ENCODE results near the gene DGKH. TPM values are rescaled to one million over a fixed set of nuclear protein-coding genes. Genes with fewer than 3 reads are reported as not detected.
"Not testable (repeated sequence)": the region's sequence is repeated elsewhere in the genome, so short reads cannot be mapped to it uniquely, and the experiment has no call there.

The DGKH gene
- total RNA-seq, 1 donor, result 3.9 TPM

GRCh38 chr13:42141052-42141451 lies 92.6 kb downstream of the DGKH start:
- H3K4me1 ChIP-seq (ENCODE audit: insufficient read depth, low read length); H3K4me3 ChIP-seq (ENCODE audit: low read length); H3K9me3 ChIP-seq (ENCODE audit: low read depth, low read length); H3K27me3 ChIP-seq (ENCODE audit: insufficient read depth, low read length): not testable (repeated sequence)

- no peak overlapping the region for H3K4me3 ChIP-seq (ENCODE audit: low read length)
- H3K4me1 ChIP-seq (ENCODE audit: insufficient read depth, low read length), result no peaks in the 10 kb centered on the region
- no peaks in the 10 kb centered on the region for H3K9me3 ChIP-seq (ENCODE audit: low read depth, low read length)
- no peaks in the 10 kb centered on the region for H3K27me3 ChIP-seq (ENCODE audit: insufficient read depth, low read length)
Observed at GRCh38 chr13:42146359-42146758, 97.9 kb downstream of the DGKH start.

- no peaks in the 10 kb centered on the region for H3K9me3 ChIP-seq (ENCODE audit: low read depth, low read length)
- H3K4me1 ChIP-seq (ENCODE audit: insufficient read depth, low read length), result no peaks in the 10 kb centered on the region
- H3K27me3 ChIP-seq (ENCODE audit: insufficient read depth, low read length), result no peaks in the 10 kb centered on the region
- H3K4me3 ChIP-seq (ENCODE audit: low read length), result no peak overlapping the region
Observed at GRCh38 chr13:42148538-42148937, 100.1 kb downstream of the DGKH start.

- Histone ChIP-seq H3K9me3 (ENCODE audit: low read depth, low read length) (no peaks in the 10 kb centered on the region), H3K4me3 (ENCODE audit: low read length) (no peak overlapping the region), H3K27me3 (ENCODE audit: insufficient read depth, low read length) (no peaks in the 10 kb centered on the region), H3K4me1 (ENCODE audit: insufficient read depth, low read length) (no peaks in the 10 kb centered on the region)
Observed at GRCh38 chr13:42149136-42149535, 100.7 kb downstream of the DGKH start.

GRCh38 chr13:42151781-42152180 lies 103.3 kb downstream of the DGKH start:
- Histone ChIP-seq H3K9me3 (ENCODE audit: low read depth, low read length) (no peaks in the 10 kb centered on the region), H3K4me3 (ENCODE audit: low read length) (no peak overlapping the region), H3K27me3 (ENCODE audit: insufficient read depth, low read length) (no peaks in the 10 kb centered on the region), H3K4me1 (ENCODE audit: insufficient read depth, low read length) (no peaks in the 10 kb centered on the region)

GRCh38 chr13:42152495-42152894 lies 104.0 kb downstream of the DGKH start:
- H3K27me3 ChIP-seq (ENCODE audit: insufficient read depth, low read length), result no peaks in the 10 kb centered on the region
- H3K9me3 ChIP-seq (ENCODE audit: low read depth, low read length), result no peaks in the 10 kb centered on the region
- no peaks in the 10 kb centered on the region for H3K4me1 ChIP-seq (ENCODE audit: insufficient read depth, low read length)
- H3K4me3 ChIP-seq (ENCODE audit: low read length), result no peak overlapping the region

- Histone ChIP-seq H3K4me1 (ENCODE audit: insufficient read depth, low read length) (no peaks in the 10 kb centered on the region), H3K4me3 (ENCODE audit: low read length) (no peak overlapping the region), H3K27me3 (ENCODE audit: insufficient read depth, low read length) (no peaks in the 10 kb centered on the region), H3K9me3 (ENCODE audit: low read depth, low read length) (no peaks in the 10 kb centered on the region)
Observed at GRCh38 chr13:42153199-42154113, 105.0 kb downstream of the DGKH start.

- H3K9me3 ChIP-seq (ENCODE audit: low read depth, low read length), result no peaks in the 10 kb centered on the region
- H3K27me3 ChIP-seq (ENCODE audit: insufficient read depth, low read length), result no peaks in the 10 kb centered on the region
- H3K4me3 ChIP-seq (ENCODE audit: low read length), result no peak overlapping the region
- no peaks in the 10 kb centered on the region for H3K4me1 ChIP-seq (ENCODE audit: insufficient read depth, low read length)
Observed at GRCh38 chr13:42155251-42155650, 106.8 kb downstream of the DGKH start.

GRCh38 chr13:42163338-42163737 lies 114.9 kb downstream of the DGKH start:
- not testable (repeated sequence) for H3K4me3 ChIP-seq (ENCODE audit: low read length); H3K4me1 ChIP-seq (ENCODE audit: insufficient read depth, low read length); H3K27me3 ChIP-seq (ENCODE audit: insufficient read depth, low read length); H3K9me3 ChIP-seq (ENCODE audit: low read depth, low read length)

GRCh38 chr13:42163910-42164309 lies 115.5 kb downstream of the DGKH start:
- not testable (repeated sequence) for H3K4me1 ChIP-seq (ENCODE audit: insufficient read depth, low read length); H3K27me3 ChIP-seq (ENCODE audit: insufficient read depth, low read length); H3K4me3 ChIP-seq (ENCODE audit: low read length); H3K9me3 ChIP-seq (ENCODE audit: low read depth, low read length)

- Histone ChIP-seq H3K9me3 (ENCODE audit: low read depth, low read length) (no peaks in the 10 kb centered on the region), H3K4me3 (ENCODE audit: low read length) (no peak overlapping the region)
Observed at GRCh38 chr13:42164557-42165125, 116.2 kb downstream of the DGKH start.

GRCh38 chr13:42168496-42168895 lies 120.0 kb downstream of the DGKH start:
- H3K9me3 ChIP-seq (ENCODE audit: low read depth, low read length), result no peaks in the 10 kb centered on the region
- H3K27me3 ChIP-seq (ENCODE audit: insufficient read depth, low read length), result no peaks in the 10 kb centered on the region
- no peak overlapping the region for H3K4me3 ChIP-seq (ENCODE audit: low read length)
- no peaks in the 10 kb centered on the region for H3K4me1 ChIP-seq (ENCODE audit: insufficient read depth, low read length)

More at GRCh38 chr13:42164557-42165125, 116.2 kb downstream of the DGKH start:
- Histone ChIP-seq H3K27me3 (ENCODE audit: insufficient read depth, low read length) (no peaks in the 10 kb centered on the region), H3K4me1 (ENCODE audit: insufficient read depth, low read length) (no peaks in the 10 kb centered on the region)

- no peaks in the 10 kb centered on the region for H3K9me3 ChIP-seq (ENCODE audit: low read depth, low read length)
- H3K4me1 ChIP-seq (ENCODE audit: insufficient read depth, low read length), result no peaks in the 10 kb centered on the region
- no peaks in the 10 kb centered on the region for H3K27me3 ChIP-seq (ENCODE audit: insufficient read depth, low read length)
- H3K4me3 ChIP-seq (ENCODE audit: low read length), result no peak overlapping the region
Observed at GRCh38 chr13:42170029-42170428, 121.6 kb downstream of the DGKH start.

- Histone ChIP-seq H3K9me3 (ENCODE audit: low read depth, low read length) (no peaks in the 10 kb centered on the region), H3K27me3 (ENCODE audit: insufficient read depth, low read length) (no peaks in the 10 kb centered on the region), H3K4me3 (ENCODE audit: low read length) (no peak overlapping the region), H3K4me1 (ENCODE audit: insufficient read depth, low read length) (no peaks in the 10 kb centered on the region)
Observed at GRCh38 chr13:42173789-42174343, 125.4 kb downstream of the DGKH start.

- Histone ChIP-seq H3K27me3 (ENCODE audit: insufficient read depth, low read length) (no peaks in the 10 kb centered on the region), H3K4me3 (ENCODE audit: low read length) (no peak overlapping the region), H3K4me1 (ENCODE audit: insufficient read depth, low read length) (no peaks in the 10 kb centered on the region), H3K9me3 (ENCODE audit: low read depth, low read length) (no peaks in the 10 kb centered on the region)
Observed at GRCh38 chr13:42174344-42175162, 126.1 kb downstream of the DGKH start.

Data from mononuclear cell (primary cell).